Activated naive CD8-positive, alpha-beta T cell treated with anti-CD3 and anti-CD28 coated beads, Interleukin-2, amount 50 U/mL, for 24 hours (primary cell): ENCODE measurements around the gene EPB41L4A.

Source experiments
- ATAC-seq: fragments of 150-1000 bp; cut with Tn5 transposase; one replicate; pipeline ENCODE4 v1.10.0; 2021
- DNase-seq: peaks from one replicate; pipeline ENCODE4 v3.0.0; 2021
- H3K27ac Mint-ChIP-seq: one replicate; pipeline ENCODE4 v1.8.0; 2021; ENCODE audit warnings: mild to moderate bottlenecking, mixed read lengths
- H3K27me3 Mint-ChIP-seq: one replicate; pipeline ENCODE4 v1.8.0; 2021; ENCODE audit warnings: mixed read lengths
- H3K36me3 Mint-ChIP-seq: one replicate; pipeline ENCODE4 v1.8.0; 2021; ENCODE audit warnings: low read depth, mixed read lengths
- H3K4me1 Mint-ChIP-seq: one replicate; pipeline ENCODE4 v1.8.0; 2021; ENCODE audit warnings: mixed read lengths
- H3K4me3 Mint-ChIP-seq: one replicate; pipeline ENCODE4 v1.8.0; 2021; ENCODE audit warnings: mild to moderate bottlenecking, moderate library complexity, mixed read lengths
- H3K9me3 Mint-ChIP-seq: one replicate; pipeline ENCODE4 v1.8.0; 2021; ENCODE audit warnings: mixed read lengths

The EPB41L4A gene

DNA sequence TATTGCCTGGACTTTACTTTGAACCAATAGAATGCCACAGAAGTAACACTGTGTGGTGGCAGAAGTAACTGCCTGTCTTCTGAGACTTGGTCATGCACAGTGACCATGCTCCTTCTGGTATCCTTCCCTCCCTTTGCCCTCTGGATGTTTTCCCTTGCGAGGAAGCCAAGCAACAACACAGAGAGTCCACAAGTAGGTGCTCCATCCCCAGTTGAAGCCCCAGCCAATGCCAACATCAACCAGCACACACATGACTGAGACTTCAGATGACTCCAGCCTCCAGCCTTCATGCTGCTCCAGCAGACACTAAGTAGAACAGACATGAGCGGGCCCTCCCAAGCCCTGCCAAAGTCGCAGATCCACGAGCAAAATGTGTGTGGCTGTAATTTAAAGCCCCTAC is 129.6 kb downstream of the EPB41L4A start:
- H3K36me3 Mint-ChIP-seq, result no peaks in the 10 kb centered on the region
- no peak overlapping the region for H3K4me3 Mint-ChIP-seq
- no peaks in the 10 kb centered on the region for H3K9me3 Mint-ChIP-seq
- no peaks in the 10 kb centered on the region for H3K27me3 Mint-ChIP-seq
- DNase-seq (no peak), ATAC-seq (no peak)
- no peaks in the 10 kb centered on the region for H3K4me1 Mint-ChIP-seq
- H3K27ac Mint-ChIP-seq, result no peak overlapping the region

DNA sequence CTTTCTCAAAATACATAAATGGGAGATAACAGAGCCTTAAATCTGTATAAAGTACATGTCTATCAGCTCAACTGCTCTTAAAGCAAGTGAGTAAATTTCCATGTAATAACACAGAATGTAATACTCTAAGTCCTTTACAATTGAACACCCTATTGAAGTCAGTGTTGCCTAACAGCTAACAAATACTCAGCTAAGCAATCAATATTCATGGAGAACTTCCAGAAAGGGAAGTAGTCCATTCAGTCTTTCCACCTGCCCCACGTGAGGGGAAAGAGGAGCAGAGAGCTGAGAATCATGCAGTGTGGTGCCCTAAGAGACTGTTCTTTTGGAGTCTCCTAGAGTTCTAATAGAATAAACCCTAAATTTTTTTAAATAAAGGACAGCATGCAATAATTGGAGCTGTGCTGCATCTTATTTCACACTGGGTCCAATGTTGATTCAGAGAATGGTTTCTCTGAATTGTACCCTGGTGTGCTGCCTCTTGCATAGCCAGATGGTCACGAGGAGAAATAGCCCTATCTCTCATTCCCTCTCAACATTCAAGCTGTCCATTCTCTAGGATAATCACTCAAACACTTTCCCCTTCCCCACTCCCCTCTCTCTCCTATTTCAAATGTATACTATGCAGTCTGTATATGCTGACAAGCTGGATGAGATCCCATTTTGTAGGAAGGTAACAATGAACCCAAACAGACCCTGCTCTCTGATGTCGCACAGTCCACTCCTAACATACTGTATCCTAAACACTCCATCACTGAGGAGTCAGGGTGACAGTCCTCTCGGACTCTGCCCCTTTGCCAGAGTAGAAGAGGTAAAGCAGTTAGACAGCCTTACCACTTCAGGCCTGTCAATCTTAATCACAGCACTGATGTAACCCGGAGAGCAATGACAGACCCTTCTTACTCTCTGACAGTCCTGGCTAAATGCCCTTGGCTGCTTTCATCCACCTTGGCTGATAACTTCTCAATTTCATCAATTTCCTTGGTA is 134.8 kb downstream of the EPB41L4A start:
- peaks cover 3% of the 10 kb centered on the region for H3K27me3 Mint-ChIP-seq
- no peak overlapping the region for H3K27ac Mint-ChIP-seq
- no peak overlapping the region for H3K4me3 Mint-ChIP-seq
- ATAC-seq (no peak), DNase-seq (no peak)
- H3K9me3 Mint-ChIP-seq, result no peaks in the 10 kb centered on the region
- H3K4me1 Mint-ChIP-seq, result no peaks in the 10 kb centered on the region
- H3K36me3 Mint-ChIP-seq, result no peaks in the 10 kb centered on the region

DNA sequence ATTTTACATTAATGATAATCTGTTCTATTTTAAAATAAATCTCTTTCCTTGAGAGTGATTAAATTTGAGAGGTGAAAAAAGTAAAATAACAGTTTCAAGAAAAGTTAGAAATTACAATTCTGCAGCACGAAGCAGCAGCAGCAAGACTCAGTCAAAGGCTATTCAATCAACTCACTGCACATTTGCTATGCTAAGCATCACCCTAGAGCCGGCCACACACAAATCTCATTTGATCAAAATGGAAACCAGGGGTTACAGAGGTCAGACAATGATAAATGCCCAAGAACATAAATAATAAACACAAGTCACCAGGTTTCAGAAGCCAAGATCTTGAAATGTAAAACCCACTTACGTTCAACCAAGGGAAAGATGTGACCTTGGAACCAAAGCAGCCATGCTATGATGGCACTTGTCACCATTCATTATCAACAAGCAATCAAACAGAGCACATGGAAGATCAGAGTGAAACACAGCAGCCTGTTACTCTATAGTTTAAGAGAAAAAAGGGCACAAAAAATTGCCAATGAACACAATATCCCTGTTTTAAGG is 136.0 kb downstream of the EPB41L4A start:
- Mint-ChIP-seq H3K27ac (no peak overlapping the region), H3K27me3 (peaks cover 3% of the 10 kb centered on the region), H3K36me3 (no peaks in the 10 kb centered on the region), H3K9me3 (no peaks in the 10 kb centered on the region), H3K4me3 (no peak overlapping the region), H3K4me1 (no peaks in the 10 kb centered on the region)
- DNase-seq (no peak), ATAC-seq (no peak)

DNA sequence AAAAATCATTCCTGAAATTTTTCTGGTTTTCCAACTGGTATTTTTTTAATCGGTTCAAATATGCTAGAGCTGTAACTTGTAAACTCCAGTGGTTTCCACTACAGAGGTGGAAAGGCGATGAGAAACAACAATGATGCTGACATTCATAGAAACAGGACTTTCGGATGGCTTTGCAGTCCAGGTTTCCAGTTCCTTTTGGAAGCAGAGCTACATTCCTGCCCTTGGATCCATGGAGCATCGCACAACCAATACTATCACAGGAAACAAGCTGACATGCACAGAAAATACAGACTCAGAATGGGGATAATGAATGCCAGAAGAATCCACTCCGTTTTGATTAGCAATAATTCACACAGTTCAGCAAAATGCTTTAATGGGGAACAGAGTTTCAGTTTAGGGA is 140.0 kb downstream of the EPB41L4A start:
- no peak overlapping the region for H3K27ac Mint-ChIP-seq
- no peak overlapping the region for H3K4me3 Mint-ChIP-seq
- no peak for ATAC-seq
- H3K27me3 Mint-ChIP-seq, result peaks cover 5% of the 10 kb centered on the region
- H3K36me3 Mint-ChIP-seq, result no peaks in the 10 kb centered on the region
- DNase-seq, result no peak
- no peaks in the 10 kb centered on the region for H3K4me1 Mint-ChIP-seq
- H3K9me3 Mint-ChIP-seq, result no peaks in the 10 kb centered on the region

DNA sequence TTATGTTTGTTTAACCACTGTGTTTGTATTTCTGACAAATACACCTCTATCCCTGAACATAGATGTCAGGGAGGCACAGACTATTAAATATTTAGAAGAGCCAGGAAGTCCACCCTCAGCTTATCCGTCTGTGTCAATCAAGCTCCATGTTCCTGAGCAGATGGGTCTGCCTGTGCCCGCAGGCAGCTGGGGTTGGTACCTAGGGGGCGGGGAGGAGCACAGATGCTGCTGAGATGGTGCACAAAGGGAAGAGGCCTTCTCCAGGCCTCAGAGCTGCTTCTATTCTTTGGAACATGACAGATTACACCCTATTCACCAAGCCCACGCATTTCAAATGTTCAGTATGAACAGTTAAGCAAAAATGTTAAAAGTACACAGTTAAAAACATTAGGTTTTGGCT is 142.1 kb downstream of the EPB41L4A start:
- DNase-seq (no peak), ATAC-seq (no peak)
- Mint-ChIP-seq H3K36me3 (no peaks in the 10 kb centered on the region), H3K27me3 (peaks cover 5% of the 10 kb centered on the region), H3K27ac (no peak overlapping the region), H3K4me1 (no peaks in the 10 kb centered on the region), H3K9me3 (no peaks in the 10 kb centered on the region), H3K4me3 (no peak overlapping the region)

DNA sequence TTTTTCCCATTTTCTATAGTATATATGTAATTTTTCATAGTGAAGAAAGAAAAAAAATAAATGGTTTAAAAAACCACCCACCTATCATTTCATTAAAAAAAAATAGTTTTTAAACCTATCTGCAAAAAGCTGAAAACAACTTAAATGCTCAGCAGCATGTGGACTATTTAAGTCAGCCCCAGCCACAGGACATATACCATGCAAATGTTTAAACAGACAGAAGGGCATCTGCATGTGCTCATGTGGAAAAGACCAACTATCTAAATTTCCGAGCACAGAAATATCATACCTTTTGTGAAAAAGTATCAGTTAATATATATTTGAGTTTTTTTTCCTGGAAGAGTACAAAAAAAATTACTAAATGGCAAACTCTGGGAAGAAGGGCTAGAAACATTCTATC is 143.4 kb downstream of the EPB41L4A start:
- Mint-ChIP-seq H3K27me3 (peaks cover 5% of the 10 kb centered on the region), H3K4me1 (no peaks in the 10 kb centered on the region), H3K36me3 (no peaks in the 10 kb centered on the region), H3K4me3 (no peak overlapping the region), H3K9me3 (no peaks in the 10 kb centered on the region), H3K27ac (no peak overlapping the region)
- no peak for ATAC-seq
- DNase-seq, result no peak

DNA sequence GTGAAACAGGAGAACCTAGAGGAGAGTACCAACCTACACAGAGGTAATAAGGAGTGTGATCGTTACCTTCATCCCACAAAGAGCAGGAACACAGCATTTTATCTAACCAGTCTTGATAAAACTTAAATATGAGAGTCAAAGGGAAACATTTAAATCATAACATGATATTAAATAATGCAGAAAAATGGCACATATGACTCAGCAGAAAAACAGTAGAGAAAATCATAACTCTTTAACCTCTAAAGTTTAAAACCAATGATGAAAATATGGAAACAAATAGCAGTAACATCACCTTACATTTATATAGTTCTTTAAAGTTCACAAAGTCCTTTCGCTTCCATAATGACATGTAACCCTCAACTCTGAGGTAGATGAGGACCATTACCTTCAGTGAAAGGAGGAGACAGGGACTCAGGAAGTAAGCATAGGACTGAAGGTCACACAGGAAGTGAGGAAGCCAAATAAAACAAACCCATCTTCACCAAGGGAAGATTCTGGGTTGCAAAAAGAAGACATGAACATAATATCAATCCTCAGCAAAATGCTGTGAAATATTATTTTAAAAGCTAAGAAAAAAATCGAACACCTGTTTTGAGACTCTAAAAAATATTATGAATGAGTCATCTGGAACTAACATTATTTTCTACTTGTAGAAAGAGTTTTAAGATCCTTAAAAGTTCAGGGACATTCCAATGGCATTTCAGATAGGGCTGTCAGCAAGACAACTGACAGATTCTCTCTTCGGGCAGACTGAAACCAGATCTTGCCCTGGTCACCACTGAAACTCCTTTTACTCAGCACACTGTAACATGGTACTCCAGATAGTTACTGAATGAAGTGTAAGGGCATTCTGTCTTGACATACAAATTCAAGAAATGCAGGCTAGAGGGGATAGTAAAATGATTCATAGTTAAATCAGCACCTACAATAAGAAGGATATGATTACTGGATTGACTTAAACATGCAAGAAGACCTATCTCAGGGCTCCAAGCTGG is 148.5 kb downstream of the EPB41L4A start:
- no peak for DNase-seq
- Mint-ChIP-seq H3K4me1 (peaks cover 5% of the 10 kb centered on the region), H3K27me3 (peaks cover 2% of the 10 kb centered on the region), H3K36me3 (no peaks in the 10 kb centered on the region), H3K27ac (no peak overlapping the region), H3K9me3 (no peaks in the 10 kb centered on the region), H3K4me3 (no peak overlapping the region)
- peak; percentile 46 for ATAC-seq

DNA sequence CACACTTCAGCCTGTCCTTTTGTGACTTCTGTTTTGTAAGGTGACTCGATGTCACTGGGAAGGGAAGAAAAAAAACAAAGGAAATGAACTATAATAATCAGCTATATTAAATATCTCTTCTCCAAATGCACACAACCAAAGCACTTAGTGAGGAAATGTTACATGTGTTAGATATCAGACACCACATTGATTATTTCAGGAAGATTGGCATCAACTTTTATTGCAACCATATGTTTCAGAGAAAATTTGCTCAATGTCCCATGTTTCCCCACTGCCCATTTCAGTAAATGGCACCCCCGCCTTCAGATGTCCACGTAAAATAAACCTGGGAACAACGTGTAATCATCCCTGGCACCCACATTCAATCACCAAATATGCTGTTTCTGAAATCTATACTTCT is 151.8 kb downstream of the EPB41L4A start:
- H3K4me1 Mint-ChIP-seq, result peaks cover 5% of the 10 kb centered on the region
- H3K4me3 Mint-ChIP-seq, result no peak overlapping the region
- H3K36me3 Mint-ChIP-seq, result no peaks in the 10 kb centered on the region
- no peaks in the 10 kb centered on the region for H3K9me3 Mint-ChIP-seq
- H3K27ac Mint-ChIP-seq, result no peak overlapping the region
- peaks cover 2% of the 10 kb centered on the region for H3K27me3 Mint-ChIP-seq
- no peak for DNase-seq
- no peak for ATAC-seq

DNA sequence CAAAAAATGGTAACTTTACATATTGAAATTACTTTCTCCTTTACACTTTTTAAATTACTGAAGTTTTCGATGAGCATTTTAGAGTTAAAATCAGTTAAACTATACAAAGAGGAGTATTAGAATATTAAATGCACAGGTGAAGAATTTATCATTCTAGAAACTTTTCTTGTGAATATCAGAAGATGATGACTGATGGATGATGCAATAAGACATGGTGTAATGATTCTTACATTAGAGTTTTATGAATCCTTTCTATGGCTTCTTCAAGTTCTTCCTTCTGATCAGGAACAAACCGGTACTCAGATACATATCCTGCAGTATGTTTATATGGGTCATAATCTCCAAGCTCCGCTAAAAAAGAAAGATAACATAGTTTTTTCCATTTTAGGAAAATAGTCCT is 154.4 kb downstream of the EPB41L4A start:
- H3K4me1 Mint-ChIP-seq, result no peaks in the 10 kb centered on the region
- DNase-seq, result no peak
- no peak for ATAC-seq
- H3K36me3 Mint-ChIP-seq, result no peaks in the 10 kb centered on the region
- no peaks in the 10 kb centered on the region for H3K9me3 Mint-ChIP-seq
- peaks cover 2% of the 10 kb centered on the region for H3K27me3 Mint-ChIP-seq
- H3K27ac Mint-ChIP-seq, result no peak overlapping the region
- H3K4me3 Mint-ChIP-seq, result no peak overlapping the region

DNA sequence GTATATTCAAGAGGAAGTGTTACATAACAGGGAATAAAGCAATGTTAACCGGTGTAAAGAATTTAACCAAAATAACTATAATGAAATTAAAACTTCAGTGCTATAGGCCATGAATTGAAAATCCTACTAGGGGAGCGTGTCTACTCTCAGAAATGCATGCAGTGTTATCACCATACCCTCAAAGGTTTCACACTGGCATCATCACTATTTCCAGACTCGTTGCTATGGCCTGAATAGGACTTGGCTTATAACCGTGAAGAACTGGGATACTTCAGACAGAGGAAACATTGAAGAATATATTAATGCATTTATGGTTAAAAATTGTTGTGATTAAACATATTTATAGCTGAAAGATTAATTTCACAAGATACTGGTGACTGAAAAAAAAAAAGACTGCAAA is 154.9 kb downstream of the EPB41L4A start:
- H3K36me3 Mint-ChIP-seq, result no peaks in the 10 kb centered on the region
- DNase-seq, result no peak
- H3K9me3 Mint-ChIP-seq, result no peaks in the 10 kb centered on the region
- no peak overlapping the region for H3K4me3 Mint-ChIP-seq
- H3K27ac Mint-ChIP-seq, result no peak overlapping the region
- no peak for ATAC-seq
- no peaks in the 10 kb centered on the region for H3K4me1 Mint-ChIP-seq
- H3K27me3 Mint-ChIP-seq, result peaks cover 2% of the 10 kb centered on the region

DNA sequence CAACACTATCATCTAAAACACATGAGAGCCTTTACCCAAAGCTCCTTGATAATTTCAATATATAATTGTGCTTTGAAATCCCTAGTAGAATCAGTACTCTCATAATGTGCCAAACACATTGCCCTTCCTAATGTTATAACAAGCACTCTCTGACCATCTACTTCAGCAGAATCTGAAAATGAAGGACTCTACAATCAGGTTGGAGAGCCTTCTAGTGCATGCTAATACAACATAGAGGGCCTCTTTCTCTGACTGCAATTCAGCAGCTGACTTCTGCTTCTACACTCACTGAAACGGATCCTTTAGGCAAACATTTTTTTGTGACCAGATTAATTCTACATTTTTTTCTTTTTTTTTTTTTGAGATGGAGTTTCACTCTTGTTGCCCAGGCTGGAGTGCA is 155.6 kb downstream of the EPB41L4A start:
- Mint-ChIP-seq H3K27ac (no peak overlapping the region), H3K9me3 (no peaks in the 10 kb centered on the region), H3K4me1 (no peaks in the 10 kb centered on the region), H3K4me3 (no peak overlapping the region), H3K27me3 (peaks cover 7% of the 10 kb centered on the region), H3K36me3 (no peaks in the 10 kb centered on the region)
- no peak for DNase-seq
- no peak for ATAC-seq

DNA sequence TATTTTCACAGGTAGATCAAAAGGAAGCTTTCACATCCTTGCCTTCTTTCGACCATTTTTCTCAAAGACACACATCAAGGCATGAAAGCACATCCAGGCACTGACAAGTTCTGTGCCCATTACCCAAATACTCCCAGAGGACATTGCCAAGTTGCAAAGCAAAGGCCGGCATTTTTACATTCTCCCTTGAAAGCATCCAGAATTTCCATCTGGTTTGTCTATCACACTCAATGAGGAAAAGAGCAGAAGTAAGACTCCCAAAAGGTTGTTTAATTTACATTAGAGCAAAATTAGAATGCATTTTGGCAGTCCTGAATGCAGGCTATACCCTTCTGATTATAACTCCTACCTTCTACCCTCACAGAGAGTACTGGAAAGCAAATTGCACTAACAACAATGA is 160.5 kb downstream of the EPB41L4A start:
- no peaks in the 10 kb centered on the region for H3K9me3 Mint-ChIP-seq
- peaks cover 8% of the 10 kb centered on the region for H3K27me3 Mint-ChIP-seq
- H3K36me3 Mint-ChIP-seq, result no peaks in the 10 kb centered on the region
- no peak for ATAC-seq
- H3K4me1 Mint-ChIP-seq, result no peaks in the 10 kb centered on the region
- H3K27ac Mint-ChIP-seq, result no peak overlapping the region
- no peak for DNase-seq
- H3K4me3 Mint-ChIP-seq, result no peak overlapping the region

DNA sequence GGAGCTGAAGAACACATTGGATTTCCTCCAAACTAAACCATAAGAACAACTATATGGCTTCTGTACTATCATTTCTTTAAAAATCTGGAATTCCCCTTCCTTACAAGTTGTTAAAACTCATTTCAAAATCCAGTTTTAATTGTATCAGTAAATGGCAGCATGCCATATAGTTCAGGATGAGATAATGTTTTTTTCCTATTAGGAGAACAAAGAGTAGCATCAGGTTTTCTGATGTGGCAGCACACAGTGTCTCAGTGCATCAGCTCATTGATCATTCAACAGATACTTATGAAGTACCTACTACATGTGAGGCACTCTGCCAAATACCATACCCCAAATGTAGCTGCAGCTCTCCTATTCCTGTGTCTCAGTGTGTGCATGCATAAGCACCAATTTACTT is 161.1 kb downstream of the EPB41L4A start:
- H3K4me3 Mint-ChIP-seq, result no peak overlapping the region
- DNase-seq, result no peak

DNA sequence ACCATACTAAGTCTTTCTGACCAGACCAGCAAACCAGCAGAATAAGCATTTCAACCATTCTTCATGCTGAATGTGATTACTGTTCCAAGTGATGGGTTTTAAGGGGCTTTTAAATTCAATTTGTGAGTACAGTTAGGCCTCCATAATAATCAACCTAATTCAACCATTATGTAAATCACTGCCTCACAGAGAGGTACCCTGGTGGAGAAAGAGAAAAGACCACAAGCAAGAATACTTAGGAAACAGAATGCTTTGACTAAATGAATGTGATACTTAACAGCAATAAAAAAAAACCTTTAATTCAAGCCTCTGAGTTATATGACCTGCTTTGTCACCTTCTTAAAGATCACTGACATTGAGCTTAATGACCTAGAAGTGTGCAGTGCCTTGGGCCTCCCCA is 162.1 kb downstream of the EPB41L4A start:
- Mint-ChIP-seq H3K27ac (no peak overlapping the region), H3K36me3 (no peaks in the 10 kb centered on the region), H3K4me1 (no peaks in the 10 kb centered on the region), H3K9me3 (no peaks in the 10 kb centered on the region), H3K4me3 (no peak overlapping the region), H3K27me3 (peaks cover 6% of the 10 kb centered on the region)
- DNase-seq (no peak), ATAC-seq (no peak)

More for the DNA sequence above, 161.1 kb downstream of the EPB41L4A start:
- peaks cover 6% of the 10 kb centered on the region for H3K27me3 Mint-ChIP-seq
- H3K9me3 Mint-ChIP-seq, result no peaks in the 10 kb centered on the region
- no peaks in the 10 kb centered on the region for H3K4me1 Mint-ChIP-seq
- H3K27ac Mint-ChIP-seq, result no peak overlapping the region
- ATAC-seq, result no peak
- no peaks in the 10 kb centered on the region for H3K36me3 Mint-ChIP-seq
